HFFc6 (cell line): ENCODE results near the gene PTPN4. TPM values are rescaled to one million over a fixed set of nuclear protein-coding genes. Genes with fewer than 3 reads are reported as not detected.

Source experiments
- DNase-seq: peaks from one replicate; pipeline ENCODE4 v3.0.0-alpha.2; 2018
- H3K27ac Mint-ChIP-seq: 2 replicates; pipeline ENCODE4 v1.8.0; 2020; ENCODE audit warnings: mild to moderate bottlenecking, mixed read lengths
- H3K27me3 Mint-ChIP-seq: 2 replicates; pipeline ENCODE4 v1.8.0; 2021; ENCODE audit warnings: mild to moderate bottlenecking, moderate library complexity, mixed read lengths; ENCODE audit not compliant: insufficient read depth
- H3K36me3 Mint-ChIP-seq: 2 replicates; pipeline ENCODE4 v1.8.0; 2021; ENCODE audit warnings: low read depth, mixed read lengths
- H3K4me1 Mint-ChIP-seq: 2 replicates; pipeline ENCODE4 v1.8.0; 2020; ENCODE audit warnings: low read depth, mixed read lengths
- H3K4me3 Mint-ChIP-seq: 2 replicates; pipeline ENCODE4 v1.8.0; 2020; ENCODE audit warnings: mild to moderate bottlenecking, moderate library complexity, mixed read lengths
- H3K9me3 Mint-ChIP-seq: 2 replicates; pipeline ENCODE4 v1.8.0; 2020; ENCODE audit warnings: mild to moderate bottlenecking, mixed read lengths
- total RNA-seq, 6 experiments: library from RNA; stranded (reverse); fragmentation: NEBNext Ultra II Directional; extraction: Animal tissue kit (Norgen Biotek cat#: 25700); gene quantifications; 2 replicates in 1 of 6; 3 replicates in 5 of 6; pipeline ENCODE4 v1.2.3, GENCODE V29; 2021
- TF ChIP-seq, protein P1 (sequence below): fragments of 200-600 bp; sonication (generic); IDR thresholded peaks from 2 replicates; pipeline ENCODE4 v1.5.0; 2021; ENCODE audit warnings: antibody characterized with exemption, mild to moderate bottlenecking

Gene PTPN4
- total RNA-seq, 6 experiments from 2014 or later, result 12.0 to 20.3 (median 14.8) TPM

DNA sequence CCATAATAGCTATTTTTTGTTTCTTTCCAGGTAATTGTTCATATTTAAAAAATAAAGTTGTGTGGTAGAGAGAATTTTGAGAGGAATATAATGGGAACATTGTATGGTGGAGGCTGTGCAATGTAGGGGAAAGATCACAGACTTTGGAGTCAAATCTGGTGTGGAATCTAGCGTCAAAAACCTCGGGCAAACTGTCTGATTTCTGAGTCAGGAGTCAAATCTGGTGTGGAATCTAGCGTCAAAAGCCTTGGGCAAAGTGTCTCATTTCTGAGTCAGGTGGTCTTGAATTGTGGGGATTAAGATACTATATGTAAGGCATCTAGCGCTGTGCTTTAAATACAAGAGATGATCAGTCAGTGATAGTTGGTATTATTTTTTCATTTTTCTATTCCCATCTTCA, 5.1 kb downstream of the PTPN4 start:
- TF ChIP-seq, protein P1, sequence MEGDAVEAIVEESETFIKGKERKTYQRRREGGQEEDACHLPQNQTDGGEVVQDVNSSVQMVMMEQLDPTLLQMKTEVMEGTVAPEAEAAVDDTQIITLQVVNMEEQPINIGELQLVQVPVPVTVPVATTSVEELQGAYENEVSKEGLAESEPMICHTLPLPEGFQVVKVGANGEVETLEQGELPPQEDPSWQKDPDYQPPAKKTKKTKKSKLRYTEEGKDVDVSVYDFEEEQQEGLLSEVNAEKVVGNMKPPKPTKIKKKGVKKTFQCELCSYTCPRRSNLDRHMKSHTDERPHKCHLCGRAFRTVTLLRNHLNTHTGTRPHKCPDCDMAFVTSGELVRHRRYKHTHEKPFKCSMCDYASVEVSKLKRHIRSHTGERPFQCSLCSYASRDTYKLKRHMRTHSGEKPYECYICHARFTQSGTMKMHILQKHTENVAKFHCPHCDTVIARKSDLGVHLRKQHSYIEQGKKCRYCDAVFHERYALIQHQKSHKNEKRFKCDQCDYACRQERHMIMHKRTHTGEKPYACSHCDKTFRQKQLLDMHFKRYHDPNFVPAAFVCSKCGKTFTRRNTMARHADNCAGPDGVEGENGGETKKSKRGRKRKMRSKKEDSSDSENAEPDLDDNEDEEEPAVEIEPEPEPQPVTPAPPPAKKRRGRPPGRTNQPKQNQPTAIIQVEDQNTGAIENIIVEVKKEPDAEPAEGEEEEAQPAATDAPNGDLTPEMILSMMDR, result no peak
- Mint-ChIP-seq H3K27ac (no peak overlapping the region), H3K36me3 (no peaks in the 10 kb centered on the region), H3K27me3 (no peaks in the 10 kb centered on the region; the same call in none of the 2 replicates), H3K9me3 (no peaks in the 10 kb centered on the region), H3K4me1 (peaks cover 27% of the 10 kb centered on the region), H3K4me3 (no peak overlapping the region)
- no peak for DNase-seq

DNA sequence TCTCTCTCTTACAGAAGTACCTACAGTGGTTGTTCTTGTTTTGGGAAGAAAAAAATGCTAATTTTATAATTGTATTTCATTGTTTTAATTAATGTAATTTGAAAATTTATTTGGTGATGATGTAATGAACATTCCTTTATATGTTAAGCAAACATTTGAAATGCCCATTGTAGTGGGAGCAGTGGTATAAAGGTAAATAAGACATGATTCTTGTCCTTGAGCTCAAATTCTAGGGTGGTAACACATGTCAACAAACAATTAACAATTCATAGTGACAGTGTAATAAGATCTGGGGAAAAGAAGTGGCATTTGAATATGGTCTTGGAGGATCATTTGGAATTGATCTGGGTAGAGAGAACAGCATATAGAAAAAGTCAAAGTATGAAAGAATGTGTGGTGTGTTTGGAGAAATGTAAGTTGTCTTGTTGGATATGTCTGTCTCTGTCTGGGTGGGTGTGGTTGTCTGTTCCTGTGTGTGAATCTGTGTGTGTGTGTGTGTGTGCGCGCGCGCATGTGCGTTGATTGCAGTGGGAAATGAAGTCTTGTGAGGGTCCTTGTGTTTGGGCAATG, 5.8 kb downstream of the PTPN4 start:
- no peaks in the 10 kb centered on the region for H3K9me3 Mint-ChIP-seq
- H3K4me1 Mint-ChIP-seq, result peaks cover 27% of the 10 kb centered on the region
- DNase-seq, result no peak
- H3K27me3 Mint-ChIP-seq, result no peaks in the 10 kb centered on the region; the same call in none of the 2 replicates
- H3K36me3 Mint-ChIP-seq, result no peaks in the 10 kb centered on the region
- H3K4me3 Mint-ChIP-seq, result no peak overlapping the region
- TF ChIP-seq, protein P1, result no peak
- H3K27ac Mint-ChIP-seq, result no peak overlapping the region

GRCh38 chr2:119766944-119767343, 7.2 kb downstream of the PTPN4 start:
- Mint-ChIP-seq H3K4me1 (peaks cover 21% of the 10 kb centered on the region), H3K36me3 (no peaks in the 10 kb centered on the region), H3K4me3 (no peak overlapping the region), H3K27ac (no peak overlapping the region), H3K9me3 (no peaks in the 10 kb centered on the region), H3K27me3 (no peaks in the 10 kb centered on the region; the same call in 1 of the 2 replicates)
- TF ChIP-seq, protein P1, result no peak
- DNase-seq, result no peak

GRCh38 chr2:119768742-119769141, 9.0 kb downstream of the PTPN4 start:
- Mint-ChIP-seq H3K27ac (no peak overlapping the region), H3K4me1 (peaks cover 11% of the 10 kb centered on the region), H3K4me3 (no peak overlapping the region), H3K9me3 (no peaks in the 10 kb centered on the region), H3K27me3 (no peaks in the 10 kb centered on the region), H3K36me3 (no peaks in the 10 kb centered on the region)
- TF ChIP-seq, protein P1, result no peak
- DNase-seq, result no peak

GRCh38 chr2:119769645-119770044, 9.9 kb downstream of the PTPN4 start:
- no peaks in the 10 kb centered on the region for H3K9me3 Mint-ChIP-seq
- peaks cover 11% of the 10 kb centered on the region for H3K4me1 Mint-ChIP-seq
- no peak overlapping the region for H3K27ac Mint-ChIP-seq
- no peak for DNase-seq
- no peaks in the 10 kb centered on the region for H3K27me3 Mint-ChIP-seq
- H3K4me3 Mint-ChIP-seq, result no peak overlapping the region
- H3K36me3 Mint-ChIP-seq, result no peaks in the 10 kb centered on the region
- TF ChIP-seq, protein P1, result no peak
